GM18861 (cell line): ENCODE data around the gene NEURL1B.
"Not testable (repeated sequence)": the region's sequence is repeated elsewhere in the genome, so short reads cannot be mapped to it uniquely, and the experiment has no call there.

ENCODE experiments used
- ATAC-seq: cut with Tn5 transposase; IDR thresholded peaks from one replicate; pipeline ENCODE4 v1.9.1; 2021; ENCODE audit not compliant: unreplicated experiment

NEURL1B gene

GRCh38 chr5:172672681-172673080 lies 31.6 kb downstream of the NEURL1B start:
- ATAC-seq, result no peak

GRCh38 chr5:172674155-172674554 lies 33.1 kb downstream of the NEURL1B start:
- no peak for ATAC-seq

GRCh38 chr5:172676914-172677475 lies 35.9 kb downstream of the NEURL1B start:
- no peak for ATAC-seq

- not testable (repeated sequence) for ATAC-seq
These were observed 37.4 kb downstream of the NEURL1B start for GRCh38 chr5:172678362-172678874.

- no peak for ATAC-seq
These were observed 37.8 kb downstream of the NEURL1B start for GRCh38 chr5:172678902-172679301.

GRCh38 chr5:172679628-172680212 lies 38.7 kb downstream of the NEURL1B start:
- ATAC-seq, result no peak

- no peak for ATAC-seq
These were observed 39.9 kb downstream of the NEURL1B start for GRCh38 chr5:172680921-172681320.

GRCh38 chr5:172681421-172681820 lies 40.4 kb downstream of the NEURL1B start:
- no peak for ATAC-seq

GRCh38 chr5:172683264-172683644 lies 42.2 kb downstream of the NEURL1B start:
- no peak for ATAC-seq

GRCh38 chr5:172683645-172684471 lies 42.8 kb downstream of the NEURL1B start:
- no peak for ATAC-seq

- ATAC-seq, result no peak
These were observed 44.0 kb downstream of the NEURL1B start for GRCh38 chr5:172685091-172685490.

GRCh38 chr5:172686111-172686510 lies 45.0 kb downstream of the NEURL1B start:
- ATAC-seq, result no peak

GRCh38 chr5:172686539-172687390 lies 45.7 kb downstream of the NEURL1B start:
- ATAC-seq, result no peak

- no peak for ATAC-seq
These were observed 46.9 kb downstream of the NEURL1B start for GRCh38 chr5:172687940-172688339.

GRCh38 chr5:172688349-172689217 lies 47.5 kb downstream of the NEURL1B start:
- ATAC-seq, result no peak

- ATAC-seq, result no peak
These were observed 48.1 kb downstream of the NEURL1B start for GRCh38 chr5:172689218-172689572.

GRCh38 chr5:172689801-172690200 lies 48.7 kb downstream of the NEURL1B start:
- ATAC-seq, result no peak

- ATAC-seq, result peak; percentile 80
These were observed 49.4 kb downstream of the NEURL1B start for GRCh38 chr5:172690258-172691075.

GRCh38 chr5:172691886-172692285 lies 50.8 kb downstream of the NEURL1B start:
- no peak for ATAC-seq
